CD4-positive, alpha-beta T cell treated with Interleukin-6 for 4 hours (primary cell): Measurements from ENCODE around the gene KHDC1L.
"Not testable (repeated sequence)": the region's sequence is repeated elsewhere in the genome, so short reads cannot be mapped to it uniquely, and the experiment has no call there.

Experiments used
- DNase-seq: peaks from one replicate; pipeline ENCODE4 v3.0.0-alpha.2; 2020; ENCODE audit warnings: mixed read lengths

Gene KHDC1L

GRCh38 chr6:73225396-73225795, at the start of gene KHDC1L:
KHDC1L (minus strand) TSS chr6:73225496; CDS start chr6:73225408, 88 bp downstream.
- DNase-seq, result no peak

GRCh38 chr6:73269296-73269695, 44.0 kb upstream of the KHDC1L start:
- DNase-seq, result not testable (repeated sequence)

- not testable (repeated sequence) for DNase-seq
Measured at GRCh38 chr6:73268896-73269295, 43.6 kb upstream of the KHDC1L start.

GRCh38 chr6:73264446-73264845, 39.1 kb upstream of the KHDC1L start:
- DNase-seq, result no peak

- DNase-seq, result no peak
Measured at GRCh38 chr6:73263570-73263909, 38.2 kb upstream of the KHDC1L start.

- DNase-seq, result peak; percentile 76
Measured at GRCh38 chr6:73262671-73263569, 37.6 kb upstream of the KHDC1L start, which contains the start of gene KHDC1. KHDC1 (minus strand) TSS chr6:73263196; CDS start chr6:73242517, 20,679 bp downstream.

GRCh38 chr6:73258721-73259120, 33.4 kb upstream of the KHDC1L start:
- DNase-seq, result no peak

GRCh38 chr6:73254323-73254722, 29.0 kb upstream of the KHDC1L start:
- DNase-seq, result not testable (repeated sequence)

GRCh38 chr6:73252703-73253102, 27.4 kb upstream of the KHDC1L start:
- DNase-seq, result no peak

GRCh38 chr6:73250016-73250415, 24.7 kb upstream of the KHDC1L start:
- no peak for DNase-seq

GRCh38 chr6:73248192-73248903, 23.1 kb upstream of the KHDC1L start:
- no peak for DNase-seq

GRCh38 chr6:73242001-73242400, 16.7 kb upstream of the KHDC1L start:
- no peak for DNase-seq

- no peak for DNase-seq
Measured at GRCh38 chr6:73240730-73241129, 15.4 kb upstream of the KHDC1L start.

- no peak for DNase-seq
Measured at GRCh38 chr6:73236144-73236750, 11.0 kb upstream of the KHDC1L start.

- no peak for DNase-seq
Measured at GRCh38 chr6:73234733-73235132, 9.4 kb upstream of the KHDC1L start.

GRCh38 chr6:73233971-73234370, 8.7 kb upstream of the KHDC1L start:
- DNase-seq, result not testable (repeated sequence)

- no peak for DNase-seq
Measured at GRCh38 chr6:73233048-73233447, 7.8 kb upstream of the KHDC1L start.

GRCh38 chr6:73231986-73232391, 6.7 kb upstream of the KHDC1L start:
- no peak for DNase-seq

GRCh38 chr6:73227606-73228255, 2.4 kb upstream of the KHDC1L start:
- no peak for DNase-seq

GRCh38 chr6:73216859-73217258, 8.4 kb downstream of the KHDC1L start:
- no peak for DNase-seq

- DNase-seq, result no peak
Measured at GRCh38 chr6:73209117-73209516, 16.2 kb downstream of the KHDC1L start.

- no peak for DNase-seq
Measured at GRCh38 chr6:73207221-73207837, 18.0 kb downstream of the KHDC1L start.

GRCh38 chr6:73204252-73204651, 21.0 kb downstream of the KHDC1L start:
- DNase-seq, result no peak
